ENCODE data around the gene SENP6.
"Not testable (repeated sequence)": the region's sequence is repeated elsewhere in the genome, so short reads cannot be mapped to it uniquely, and the experiment has no call there.

The SENP6 gene, protein sequence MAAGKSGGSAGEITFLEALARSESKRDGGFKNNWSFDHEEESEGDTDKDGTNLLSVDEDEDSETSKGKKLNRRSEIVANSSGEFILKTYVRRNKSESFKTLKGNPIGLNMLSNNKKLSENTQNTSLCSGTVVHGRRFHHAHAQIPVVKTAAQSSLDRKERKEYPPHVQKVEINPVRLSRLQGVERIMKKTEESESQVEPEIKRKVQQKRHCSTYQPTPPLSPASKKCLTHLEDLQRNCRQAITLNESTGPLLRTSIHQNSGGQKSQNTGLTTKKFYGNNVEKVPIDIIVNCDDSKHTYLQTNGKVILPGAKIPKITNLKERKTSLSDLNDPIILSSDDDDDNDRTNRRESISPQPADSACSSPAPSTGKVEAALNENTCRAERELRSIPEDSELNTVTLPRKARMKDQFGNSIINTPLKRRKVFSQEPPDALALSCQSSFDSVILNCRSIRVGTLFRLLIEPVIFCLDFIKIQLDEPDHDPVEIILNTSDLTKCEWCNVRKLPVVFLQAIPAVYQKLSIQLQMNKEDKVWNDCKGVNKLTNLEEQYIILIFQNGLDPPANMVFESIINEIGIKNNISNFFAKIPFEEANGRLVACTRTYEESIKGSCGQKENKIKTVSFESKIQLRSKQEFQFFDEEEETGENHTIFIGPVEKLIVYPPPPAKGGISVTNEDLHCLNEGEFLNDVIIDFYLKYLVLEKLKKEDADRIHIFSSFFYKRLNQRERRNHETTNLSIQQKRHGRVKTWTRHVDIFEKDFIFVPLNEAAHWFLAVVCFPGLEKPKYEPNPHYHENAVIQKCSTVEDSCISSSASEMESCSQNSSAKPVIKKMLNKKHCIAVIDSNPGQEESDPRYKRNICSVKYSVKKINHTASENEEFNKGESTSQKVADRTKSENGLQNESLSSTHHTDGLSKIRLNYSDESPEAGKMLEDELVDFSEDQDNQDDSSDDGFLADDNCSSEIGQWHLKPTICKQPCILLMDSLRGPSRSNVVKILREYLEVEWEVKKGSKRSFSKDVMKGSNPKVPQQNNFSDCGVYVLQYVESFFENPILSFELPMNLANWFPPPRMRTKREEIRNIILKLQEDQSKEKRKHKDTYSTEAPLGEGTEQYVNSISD

DNA sequence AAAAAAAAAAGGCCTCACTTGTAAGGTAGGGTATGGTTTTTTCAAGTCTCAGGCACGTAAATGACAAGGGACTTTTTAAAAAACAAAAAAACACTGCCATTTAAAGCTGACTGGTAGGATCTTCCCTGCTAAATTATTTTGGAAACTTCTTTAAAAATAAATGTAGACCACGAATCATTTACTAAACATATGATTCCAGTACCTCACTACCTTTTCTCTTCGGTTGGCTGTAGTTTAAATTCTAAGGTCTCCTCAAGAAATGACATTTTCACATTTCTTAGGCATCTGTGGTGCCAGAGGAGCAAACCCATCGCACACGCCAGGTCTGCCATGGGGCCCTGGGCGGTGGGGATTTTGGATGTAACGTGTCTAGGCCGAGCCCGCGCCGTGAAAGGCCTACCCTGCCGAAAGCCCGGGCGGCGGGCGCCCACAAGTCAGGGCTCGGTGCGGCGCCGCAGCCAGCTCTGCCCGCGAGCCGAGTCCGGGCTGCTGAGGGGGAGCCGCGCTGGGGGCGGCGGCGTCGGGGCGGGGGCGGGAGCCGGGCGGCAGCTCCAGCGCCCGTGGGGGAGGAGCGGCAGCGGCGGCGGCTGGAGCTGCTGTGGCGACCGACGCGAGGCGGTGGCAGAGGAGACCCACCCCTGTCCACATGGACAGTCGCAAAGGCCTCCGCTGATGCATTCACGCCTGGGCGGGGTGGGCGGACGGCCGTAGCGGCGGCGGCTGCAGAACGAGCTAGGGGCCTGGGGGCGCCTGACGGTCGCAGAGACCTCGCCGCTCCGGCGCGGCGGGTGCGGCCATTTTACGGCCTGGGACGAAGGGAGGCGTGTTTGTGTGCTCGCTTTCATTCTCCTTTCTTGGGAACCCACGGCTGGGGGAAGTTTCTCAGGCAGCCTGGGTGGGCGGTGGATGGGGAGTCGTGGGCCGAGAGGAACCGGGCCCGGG is at the start of gene SENP6:
SENP6 (plus strand) TSS at position 577 of the 942 bp plus-strand sequence. CDS start 645 bp downstream, outside the sequence.
- peak; percentile 43 for DNase-seq (ENCODE audit: low read depth, low spot score)

DNA sequence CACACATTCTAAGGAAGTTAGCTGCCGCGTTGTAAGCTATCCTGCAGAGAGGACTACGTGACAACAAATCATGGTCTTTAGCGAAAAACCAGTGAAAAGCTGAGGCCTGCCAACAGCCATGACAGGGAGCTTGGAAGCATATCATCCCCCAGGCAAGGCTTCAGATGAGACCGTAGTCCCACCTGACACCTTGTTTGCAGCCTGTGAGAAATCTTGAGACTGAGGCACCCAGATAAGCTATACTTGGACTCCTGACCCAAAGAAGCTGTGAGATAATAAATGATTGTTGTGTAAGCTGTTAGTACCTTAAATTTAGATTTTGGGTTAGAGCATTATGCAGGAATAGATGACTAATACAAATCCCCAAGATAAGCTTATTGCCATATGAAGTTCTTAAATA is 45.4 kb upstream of the SENP6 start:
- no peak for DNase-seq (ENCODE audit: low read depth, low spot score)

DNA sequence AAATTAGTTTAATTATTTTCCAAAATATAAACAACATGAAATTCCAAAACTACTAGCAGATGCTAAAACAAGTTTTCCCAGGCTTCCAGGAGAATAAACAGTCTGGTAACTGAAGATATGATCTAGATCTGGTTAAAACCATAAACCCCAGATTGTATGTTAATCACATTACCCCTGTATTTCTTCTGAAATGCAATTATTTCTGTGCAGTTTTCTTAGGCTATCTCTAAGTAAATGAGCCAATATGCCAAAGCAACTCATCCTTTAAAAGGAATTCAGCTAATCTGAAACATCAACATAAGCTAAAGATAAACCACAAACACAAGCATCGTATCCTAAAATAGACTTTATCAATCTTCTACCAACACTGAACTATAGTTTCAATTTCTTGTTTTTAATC is 44.6 kb upstream of the SENP6 start:
- no peak for DNase-seq (ENCODE audit: low read depth, low spot score)

DNA sequence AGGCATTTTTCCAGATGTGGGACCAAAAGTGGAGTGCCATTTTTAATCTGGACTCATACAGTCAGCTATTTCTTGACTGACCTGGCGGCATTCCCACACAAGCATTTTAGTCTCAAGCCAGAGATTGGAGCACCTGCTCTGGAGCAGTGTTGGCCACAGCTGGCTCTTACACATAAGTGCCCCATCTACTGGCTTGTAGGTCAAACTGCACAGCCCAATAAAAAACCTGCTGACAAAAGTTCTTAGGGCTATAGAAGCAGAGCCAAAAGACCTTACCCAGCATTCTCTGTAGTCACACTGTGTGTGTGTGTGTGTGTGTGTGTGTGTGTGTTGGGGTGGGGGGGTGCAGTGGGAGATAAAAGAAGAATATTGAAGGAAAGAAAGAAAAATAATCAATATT is 38.6 kb upstream of the SENP6 start:
- DNase-seq (ENCODE audit: low read depth, low spot score), result no peak

DNA sequence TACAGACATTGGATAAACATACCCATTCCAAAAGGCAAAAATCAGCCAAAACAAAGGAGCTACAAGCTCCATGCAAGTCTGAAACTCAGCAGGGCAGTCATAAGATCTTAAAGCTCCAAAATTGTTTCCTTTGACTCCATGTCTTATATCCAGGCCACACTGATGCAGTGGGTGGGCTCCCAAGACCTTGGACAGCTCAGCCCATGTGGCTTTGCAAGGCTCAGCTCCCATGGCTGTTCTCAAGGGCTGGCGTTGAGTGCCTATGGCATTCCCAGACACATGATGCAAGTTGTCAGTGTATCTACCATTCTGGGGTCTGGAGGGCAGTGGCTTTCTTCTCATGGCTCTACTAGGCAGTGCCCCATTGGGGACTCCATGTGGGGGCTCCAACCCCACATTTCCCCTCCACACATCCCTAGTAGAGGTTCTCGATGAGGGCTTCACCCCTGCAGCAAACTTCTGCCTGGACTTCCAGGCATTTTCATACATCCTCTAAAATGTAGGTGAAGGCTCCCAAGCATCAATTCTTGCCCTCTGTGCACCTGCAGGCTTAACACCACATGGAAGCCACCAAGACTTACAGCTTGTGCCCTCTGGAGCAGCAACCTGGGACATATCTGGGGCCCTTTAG is 35.4 kb upstream of the SENP6 start:
- DNase-seq (ENCODE audit: low read depth, low spot score), result no peak

DNA sequence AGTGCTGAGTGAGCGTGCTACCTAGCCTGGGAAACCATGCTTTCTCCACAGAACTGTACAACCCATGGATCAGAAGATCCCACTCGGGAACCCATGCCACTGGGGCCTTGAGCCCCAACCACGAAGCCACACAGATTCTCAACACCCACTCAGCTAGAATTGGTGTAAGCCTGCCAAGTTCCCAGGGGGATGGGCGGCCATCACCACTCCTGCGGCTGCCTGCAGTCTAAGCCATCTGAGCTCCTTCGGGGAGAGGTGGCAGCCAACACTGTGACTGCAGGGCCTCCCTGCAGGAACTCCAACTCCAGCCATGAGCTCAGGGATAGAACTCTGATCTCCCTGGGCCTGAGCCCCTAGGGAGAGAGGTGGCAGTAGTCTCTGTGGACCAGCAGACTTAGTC is 33.6 kb upstream of the SENP6 start:
- DNase-seq (ENCODE audit: low read depth, low spot score), result no peak

DNA sequence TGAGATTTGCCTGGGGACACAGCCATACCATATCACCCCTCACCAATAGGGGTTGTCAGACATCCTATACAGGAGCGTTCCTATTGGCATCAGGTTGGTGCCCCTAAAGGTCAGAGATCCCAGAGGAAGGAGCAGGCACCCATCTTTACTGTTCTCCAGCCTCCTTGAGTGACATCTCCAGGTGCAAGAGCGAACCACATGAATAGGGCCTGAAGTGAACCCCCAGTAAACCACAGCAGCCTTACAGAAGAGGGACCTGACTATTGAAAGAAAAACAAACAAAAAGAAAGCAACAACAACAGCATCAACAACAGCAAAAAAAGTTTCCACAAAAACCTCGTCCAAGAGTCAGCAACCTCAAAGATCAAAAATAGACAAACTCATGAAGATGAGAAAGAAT is 32.7 kb upstream of the SENP6 start:
- no peak for DNase-seq (ENCODE audit: low read depth, low spot score)

DNA sequence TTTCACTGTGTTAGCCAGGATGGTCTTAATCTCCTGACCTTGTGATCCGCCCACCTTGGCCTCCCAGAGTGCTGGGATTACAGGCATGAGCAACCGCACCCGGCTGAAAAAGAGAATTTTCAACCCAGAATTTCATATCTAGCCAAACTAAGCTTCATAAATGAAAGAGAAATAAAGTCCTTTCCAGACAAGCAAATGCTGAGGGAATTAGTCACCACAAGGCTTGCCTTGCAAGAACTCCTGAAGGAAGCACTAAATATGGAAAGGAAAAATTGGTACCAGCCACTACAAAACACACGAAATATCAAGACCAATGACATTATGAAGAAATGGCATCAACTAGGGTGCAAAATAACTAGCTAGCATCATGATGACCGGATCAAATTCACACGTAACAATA is 31.0 kb upstream of the SENP6 start:
- not testable (repeated sequence) for DNase-seq (ENCODE audit: low read depth, low spot score)

DNA sequence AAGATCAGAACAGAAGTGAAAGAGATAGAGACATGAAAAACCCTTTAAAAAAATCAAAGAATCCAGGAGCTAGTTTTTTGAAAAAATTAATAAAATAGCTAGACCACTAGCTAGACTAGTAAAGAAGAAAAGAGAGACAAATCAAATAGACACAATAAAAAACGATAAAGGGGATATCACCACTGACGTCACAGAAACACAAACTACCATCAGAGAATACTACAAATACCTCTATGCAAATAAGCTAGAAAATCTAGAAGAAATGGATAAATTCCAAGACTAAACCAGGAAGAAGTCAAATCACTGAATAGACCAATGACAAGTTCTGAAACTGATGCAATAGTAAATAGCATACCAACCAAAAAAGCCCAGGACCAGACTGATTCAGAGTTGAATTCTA is 29.6 kb upstream of the SENP6 start:
- DNase-seq (ENCODE audit: low read depth, low spot score), result no peak

DNA sequence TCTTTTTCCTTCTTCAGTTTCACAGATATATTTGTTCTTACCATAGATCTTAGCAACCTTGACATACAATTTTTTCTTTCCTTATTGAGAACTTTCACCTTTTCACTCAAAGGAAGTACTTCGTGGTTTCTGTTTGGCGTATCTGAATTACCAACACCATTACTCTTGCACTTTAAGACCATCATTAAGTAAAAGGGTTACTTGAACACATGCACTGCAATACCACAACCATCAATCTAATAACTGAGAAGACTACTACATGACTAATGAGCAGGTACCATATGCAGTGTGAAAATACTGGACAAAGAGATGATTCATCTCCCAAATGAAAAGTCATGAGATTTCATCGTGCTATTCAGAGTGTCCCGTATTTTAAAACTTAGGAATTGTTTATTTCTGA is 21.7 kb upstream of the SENP6 start:
- DNase-seq (ENCODE audit: low read depth, low spot score), result no peak

DNA sequence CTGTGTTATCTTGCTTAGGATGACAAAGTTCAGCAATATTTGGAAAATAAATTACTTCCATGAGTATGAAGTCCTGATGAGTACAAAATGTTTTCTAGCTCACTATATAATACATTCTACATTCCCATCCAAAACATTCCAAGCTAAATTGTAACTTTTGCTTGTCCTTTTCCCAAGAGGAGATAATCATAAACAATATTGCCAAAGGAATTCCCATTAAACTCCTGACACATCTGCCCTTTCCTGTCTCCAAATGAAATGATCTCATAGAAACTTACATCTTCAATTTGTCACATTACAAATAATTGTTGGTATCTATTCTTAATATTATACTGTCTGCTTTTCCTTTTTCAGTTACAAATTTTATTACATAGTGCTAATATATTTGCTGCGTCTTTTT is 20.4 kb upstream of the SENP6 start:
- no peak for DNase-seq (ENCODE audit: low read depth, low spot score)

DNA sequence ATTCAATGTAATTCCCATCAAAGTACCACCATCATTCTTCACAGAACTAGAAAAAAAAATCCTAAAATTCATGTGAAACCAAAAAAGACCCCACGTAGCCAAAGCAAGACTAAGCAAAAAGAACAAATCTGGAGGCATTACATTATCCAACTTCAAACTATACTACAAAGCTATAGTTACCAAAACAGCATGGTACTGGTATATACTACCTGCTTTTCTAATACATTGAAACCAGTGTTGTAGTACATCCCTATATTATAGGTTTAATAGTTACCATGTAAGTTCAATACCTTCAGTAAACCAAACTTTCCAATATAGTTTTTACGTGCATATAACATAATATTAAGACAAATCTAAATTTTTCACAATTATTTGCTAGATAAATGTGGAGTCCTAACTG is 17.1 kb upstream of the SENP6 start:
- DNase-seq (ENCODE audit: low read depth, low spot score), result not testable (repeated sequence)

DNA sequence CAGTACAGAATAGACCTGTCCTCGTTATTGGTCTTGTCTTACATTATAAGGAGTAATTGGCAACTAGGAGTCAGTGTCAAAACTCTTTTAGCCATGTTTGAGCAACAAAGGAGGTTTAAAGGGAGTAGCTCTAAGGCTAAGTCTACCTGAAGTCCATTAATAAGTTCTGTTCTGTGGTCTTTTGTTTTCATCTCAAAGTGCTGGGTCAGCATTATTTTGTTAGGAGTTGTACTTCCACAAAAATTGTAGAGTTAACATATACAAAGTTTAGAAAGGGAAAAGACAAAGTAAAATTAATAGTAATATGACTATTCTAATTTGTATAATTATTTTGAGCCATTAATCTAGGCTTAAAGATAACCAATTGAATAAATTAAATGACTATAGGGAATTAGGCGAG is 12.7 kb upstream of the SENP6 start:
- DNase-seq (ENCODE audit: low read depth, low spot score), result no peak

DNA sequence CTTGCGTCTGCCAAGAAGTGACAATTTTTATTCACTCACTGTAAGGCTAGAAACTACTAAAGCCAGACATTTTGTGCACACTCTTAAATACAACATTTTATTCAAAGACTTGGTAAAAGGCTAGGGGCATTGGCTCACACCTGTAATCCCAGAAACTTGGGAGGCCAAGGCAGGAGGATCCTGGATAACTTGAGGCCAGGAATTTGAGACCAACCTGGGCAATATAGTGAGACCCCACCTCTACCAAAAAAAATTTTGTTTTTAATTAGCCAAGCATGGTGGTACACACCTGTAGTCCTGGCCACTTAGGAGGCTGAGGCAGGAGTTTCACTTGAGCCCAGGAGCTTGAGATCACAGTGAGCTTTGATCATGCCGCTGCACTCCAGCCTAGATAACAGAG is 11.3 kb upstream of the SENP6 start:
- no peak for DNase-seq (ENCODE audit: low read depth, low spot score)

DNA sequence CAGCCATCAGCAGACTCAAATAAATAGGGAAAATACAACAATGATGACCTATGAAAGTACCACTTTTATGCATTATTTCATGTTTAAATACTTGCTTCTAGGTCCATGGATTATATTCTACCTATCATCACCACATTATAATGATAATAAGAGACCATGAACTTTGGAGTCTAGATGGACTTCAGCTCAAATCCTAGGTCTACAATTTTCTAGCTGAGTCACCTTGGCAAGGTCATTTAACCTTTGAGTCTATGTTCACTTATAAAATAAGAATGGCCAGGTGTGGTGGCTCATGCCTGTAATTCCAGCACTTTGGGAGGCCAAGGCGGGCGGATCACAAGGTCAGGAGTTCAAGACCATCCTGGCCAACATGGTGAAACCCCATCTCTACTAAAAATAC is 5.3 kb upstream of the SENP6 start:
- not testable (repeated sequence) for DNase-seq (ENCODE audit: low read depth, low spot score)

DNA sequence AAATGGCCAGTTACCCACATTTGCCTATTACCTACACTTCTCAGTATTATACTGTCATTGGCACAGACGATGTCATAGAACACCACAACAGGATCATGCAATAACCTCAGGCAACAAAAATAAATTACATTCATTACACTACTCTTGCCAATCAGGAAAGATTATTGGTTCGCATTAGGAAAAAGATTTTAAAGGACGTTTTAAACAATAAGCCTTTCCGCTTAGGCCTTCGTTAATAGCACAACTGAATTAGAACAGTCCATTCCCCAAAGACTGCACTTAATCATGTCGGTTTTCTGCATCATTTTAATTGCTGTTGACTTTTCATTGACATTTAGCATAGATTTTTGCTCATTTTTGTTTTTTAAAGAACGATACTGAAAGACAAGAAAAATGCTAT is 912 bp upstream of the SENP6 start:
- DNase-seq (ENCODE audit: low read depth, low spot score), result no peak

DNA sequence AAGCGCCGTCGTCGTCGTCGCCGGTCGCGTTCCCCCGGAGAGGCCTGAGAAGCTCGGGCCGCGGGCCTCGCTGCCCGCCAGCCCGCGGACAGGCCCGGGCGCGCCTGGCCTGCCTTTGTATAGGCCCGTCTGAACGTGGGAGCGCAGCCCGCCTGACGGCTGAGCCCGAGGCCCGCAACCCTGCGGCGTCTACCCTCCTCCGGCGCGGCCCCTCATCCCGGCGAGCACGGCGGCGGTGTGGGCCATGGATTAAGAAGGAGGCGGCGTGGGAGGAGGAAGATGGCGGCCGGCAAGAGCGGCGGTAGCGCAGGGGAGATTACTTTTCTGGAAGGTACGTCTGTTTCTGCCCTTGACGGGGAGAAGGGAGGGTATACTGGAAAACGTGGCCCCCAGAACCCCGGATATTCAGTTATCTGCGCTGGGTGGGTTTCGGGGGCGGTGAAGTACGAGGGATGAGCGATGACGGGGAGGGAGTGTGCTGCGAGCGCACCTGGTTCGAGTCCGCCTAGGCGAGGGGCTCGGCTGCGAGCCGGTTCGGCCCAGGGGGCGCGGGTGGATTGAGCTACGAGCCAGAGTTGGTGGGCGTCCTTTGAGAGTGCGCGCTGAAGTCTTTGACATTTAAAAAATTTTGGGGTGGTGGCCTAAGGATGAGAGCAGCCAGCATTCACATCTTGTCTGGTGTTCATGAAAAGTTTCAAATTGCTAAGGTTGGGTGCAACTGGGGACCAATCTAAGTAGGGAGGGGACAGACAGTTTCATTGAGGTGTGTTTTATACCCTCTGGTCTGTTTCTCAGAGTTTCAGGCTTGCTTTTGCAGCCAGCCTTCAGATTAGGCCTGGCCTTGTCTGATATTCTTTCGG is 796 bp downstream of the SENP6 start:
- DNase-seq (ENCODE audit: low read depth, low spot score), result no peak

DNA sequence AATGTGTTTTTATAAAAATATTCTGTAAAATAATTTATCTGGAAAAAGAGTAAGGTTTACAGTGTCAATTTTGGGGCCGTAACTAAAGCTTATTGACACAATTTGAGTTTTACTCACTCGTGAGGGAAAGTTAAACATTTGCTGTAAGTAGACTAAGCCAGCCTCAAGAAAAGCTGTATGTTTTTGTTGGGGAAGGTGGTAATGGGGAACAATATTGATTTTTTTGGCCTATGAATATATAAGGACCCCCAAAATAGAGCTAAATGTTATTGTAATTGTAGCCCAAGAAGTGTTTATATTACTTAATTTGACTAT is 1.4 kb downstream of the SENP6 start:
- no peak for DNase-seq (ENCODE audit: low read depth, low spot score)

DNA sequence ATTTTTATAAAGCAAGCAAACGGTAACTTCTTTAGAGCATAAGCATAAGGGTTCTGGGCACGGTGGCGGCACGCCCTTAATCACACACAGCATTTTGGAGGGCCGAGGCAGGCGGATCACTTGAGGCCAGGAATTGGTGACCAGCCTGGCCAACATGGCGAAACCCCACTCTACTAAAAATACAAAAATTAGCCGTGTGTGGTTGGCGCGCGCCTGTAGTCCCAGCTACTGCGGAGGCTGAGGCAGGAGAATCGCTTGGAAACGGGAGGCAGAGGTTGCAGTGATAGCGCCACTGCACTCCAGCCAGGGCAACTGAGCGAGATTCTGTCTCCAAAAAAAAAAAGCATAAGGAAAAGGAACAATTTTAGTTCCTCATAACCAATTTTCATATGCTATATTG is 2.6 kb downstream of the SENP6 start:
- no peak for DNase-seq (ENCODE audit: low read depth, low spot score)

DNA sequence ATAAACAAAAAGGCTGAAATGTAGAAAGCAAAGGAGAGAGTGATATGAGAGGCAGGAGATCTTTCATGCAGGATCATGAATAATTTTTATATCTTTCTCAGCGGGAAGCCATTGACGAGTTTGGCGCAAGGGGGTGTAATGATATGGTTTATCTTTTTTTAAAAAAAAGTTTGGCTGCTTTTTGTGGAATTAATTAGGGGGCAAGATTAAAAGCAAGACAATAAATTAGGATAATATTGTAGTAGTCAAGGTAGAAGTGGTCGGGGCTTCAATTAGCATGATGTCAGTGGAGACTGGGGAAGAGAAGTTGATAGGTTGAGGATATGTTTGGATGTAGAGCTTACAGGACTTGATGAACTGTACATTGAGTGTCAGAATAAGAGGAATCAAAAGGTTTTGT is 4.0 kb downstream of the SENP6 start:
- DNase-seq (ENCODE audit: low read depth, low spot score), result no peak
